D341Med (cell line): ENCODE data around the gene PRR18.
A peak's percentile ranks its signal among the peaks of the same experiment; 100 is the strongest.

Source experiments
- DNase-seq: peaks from one replicate; pipeline ENCODE4 v3.0.0; 2012; ENCODE audit warnings: low spot score

The PRR18 gene

DNA sequence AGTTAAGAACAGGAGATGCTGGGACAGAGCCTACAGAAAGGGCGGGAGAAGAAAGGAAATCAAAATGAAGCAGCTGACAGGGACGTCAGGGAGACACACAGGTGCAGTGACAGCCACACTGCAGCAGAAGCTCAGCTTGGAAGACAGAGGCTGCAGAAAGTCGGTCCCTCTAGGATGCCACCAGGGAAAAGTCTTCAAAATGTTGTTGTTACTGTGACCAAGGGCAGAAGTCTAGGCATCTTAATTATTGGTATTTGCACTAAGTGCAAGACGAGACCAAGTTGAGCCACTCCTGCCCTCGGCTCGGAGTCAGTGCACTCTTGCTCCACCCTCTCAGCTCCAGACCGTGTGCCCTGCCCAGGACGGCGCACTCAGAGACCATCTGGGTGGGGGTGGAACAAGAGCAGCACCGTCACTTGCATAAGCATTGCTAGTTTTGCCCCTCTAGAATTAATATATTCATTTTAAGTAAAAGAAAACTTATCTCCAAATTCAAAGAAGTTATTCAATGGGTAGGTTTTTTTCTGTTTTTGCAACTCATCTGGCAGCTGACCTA lies 2.6 kb downstream of the PRR18 start:
- no peak for DNase-seq

DNA sequence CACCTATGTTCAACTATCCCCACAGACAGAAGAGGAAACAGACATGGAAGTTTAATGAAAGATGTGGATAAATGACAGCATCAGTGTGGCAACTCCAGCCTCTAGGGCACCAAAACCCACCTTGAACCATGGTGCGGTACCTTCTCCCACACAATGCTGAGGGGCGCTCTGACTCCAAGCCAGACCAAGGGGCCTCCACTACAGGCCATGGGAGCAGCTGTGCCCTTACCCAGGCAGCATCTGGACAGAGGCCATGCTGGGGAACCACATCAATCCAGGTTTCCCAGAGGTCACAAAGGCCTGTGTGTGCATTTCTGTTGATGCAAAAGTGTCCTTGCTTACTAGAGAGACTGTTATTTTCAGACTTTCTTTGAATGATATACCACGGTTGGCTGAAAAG lies 4.1 kb downstream of the PRR18 start:
- no peak for DNase-seq

- no peak for DNase-seq
Observed at GRCh38 chr6:166301611-166302529, 6.3 kb downstream of the PRR18 start.

- DNase-seq, result no peak
Observed at GRCh38 chr6:166300357-166300987, 7.7 kb downstream of the PRR18 start.

- DNase-seq, result no peak
Observed at GRCh38 chr6:166297606-166298005, 10.6 kb downstream of the PRR18 start.

GRCh38 chr6:166296035-166296883 lies 11.9 kb downstream of the PRR18 start:
- no peak for DNase-seq

- DNase-seq, result no peak
Observed at GRCh38 chr6:166293731-166294584, 14.2 kb downstream of the PRR18 start.

GRCh38 chr6:166289207-166290060 lies 18.8 kb downstream of the PRR18 start:
- no peak for DNase-seq

- DNase-seq, result no peak
Observed at GRCh38 chr6:166286839-166287271, 21.3 kb downstream of the PRR18 start.

DNA sequence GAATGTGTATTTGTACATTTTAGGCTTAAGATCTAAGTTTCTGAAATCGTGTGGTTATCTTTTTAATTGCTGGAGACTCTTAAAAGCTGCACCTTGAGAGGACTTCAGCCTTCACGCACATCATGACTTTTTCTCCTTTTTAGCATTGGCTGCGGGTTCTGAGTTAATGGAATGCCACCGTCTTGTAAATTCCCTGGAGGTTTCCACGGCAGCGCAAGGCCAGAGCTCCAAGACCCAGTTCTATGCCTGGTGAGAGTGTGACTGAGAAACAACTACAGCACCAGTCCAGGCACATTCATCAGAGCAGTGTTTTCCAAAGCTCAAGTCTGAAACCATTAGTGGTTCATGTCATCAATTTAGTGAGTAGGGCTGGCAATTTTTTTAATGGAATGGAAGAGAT lies 23.0 kb downstream of the PRR18 start:
- DNase-seq, result no peak

GRCh38 chr6:166284640-166285039 lies 23.6 kb downstream of the PRR18 start:
- no peak for DNase-seq

GRCh38 chr6:166282394-166283032 lies 25.7 kb downstream of the PRR18 start:
- DNase-seq, result no peak

DNA sequence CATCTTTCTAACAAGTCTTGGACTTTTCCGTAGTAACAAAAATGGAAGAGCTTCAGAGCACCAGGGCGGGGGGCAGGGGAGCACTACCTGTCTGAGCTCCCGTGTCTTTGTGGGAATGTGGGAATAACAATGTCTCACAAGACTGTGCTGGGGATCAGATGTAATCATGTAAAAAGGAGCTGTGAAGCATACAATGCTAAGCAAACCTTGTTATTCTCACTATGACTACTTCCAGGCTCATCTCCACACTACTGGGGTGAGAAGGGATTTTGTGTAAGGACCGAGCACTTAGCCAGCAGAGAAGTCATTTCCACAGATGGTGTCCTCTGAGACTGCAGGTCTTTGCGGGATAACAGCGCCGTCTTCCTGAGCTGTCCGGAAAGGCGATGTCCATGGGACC lies 27.1 kb downstream of the PRR18 start:
- no peak for DNase-seq

- no peak for DNase-seq
Observed at GRCh38 chr6:166279393-166279679, 28.9 kb downstream of the PRR18 start.

DNA sequence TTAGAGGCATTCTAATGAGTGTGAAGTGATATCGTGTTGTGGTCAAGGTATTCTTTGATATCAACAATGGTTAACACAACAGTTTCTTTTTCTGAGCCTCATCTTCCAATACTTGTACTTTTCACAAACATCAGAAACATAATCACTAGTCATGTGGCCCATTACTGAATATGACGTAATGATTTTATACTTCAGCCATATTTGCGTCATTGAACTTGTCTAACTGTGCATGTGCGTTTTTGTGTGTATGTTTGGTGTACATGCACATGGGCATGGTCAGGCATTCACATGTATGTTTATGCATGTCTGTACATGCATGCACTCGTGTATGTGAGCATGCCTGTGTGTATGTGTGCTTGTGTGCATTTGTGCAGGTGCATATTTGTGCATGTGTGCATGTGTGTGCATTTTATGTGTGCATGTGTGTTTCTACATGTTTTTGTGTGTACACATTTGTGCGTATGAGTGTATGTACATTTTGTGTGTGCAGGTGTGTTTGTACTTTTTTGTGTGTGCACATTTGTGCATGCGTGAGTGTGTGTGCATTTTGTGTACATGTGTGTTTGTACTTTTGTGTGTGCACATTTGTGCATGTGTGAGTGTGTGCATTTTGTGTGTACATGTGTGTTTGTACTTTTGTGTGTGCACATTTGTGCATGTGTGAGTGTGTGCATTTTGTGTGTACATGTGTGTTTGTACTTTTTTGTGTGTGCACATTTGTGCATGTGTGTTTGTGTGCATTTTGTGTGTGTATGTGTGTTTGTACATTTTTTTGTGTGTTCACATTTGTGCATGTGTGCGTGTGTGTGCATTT lies 29.4 kb downstream of the PRR18 start:
- DNase-seq, result no peak

- DNase-seq, result no peak
Observed at GRCh38 chr6:166277892-166278578, 30.2 kb downstream of the PRR18 start.

DNA sequence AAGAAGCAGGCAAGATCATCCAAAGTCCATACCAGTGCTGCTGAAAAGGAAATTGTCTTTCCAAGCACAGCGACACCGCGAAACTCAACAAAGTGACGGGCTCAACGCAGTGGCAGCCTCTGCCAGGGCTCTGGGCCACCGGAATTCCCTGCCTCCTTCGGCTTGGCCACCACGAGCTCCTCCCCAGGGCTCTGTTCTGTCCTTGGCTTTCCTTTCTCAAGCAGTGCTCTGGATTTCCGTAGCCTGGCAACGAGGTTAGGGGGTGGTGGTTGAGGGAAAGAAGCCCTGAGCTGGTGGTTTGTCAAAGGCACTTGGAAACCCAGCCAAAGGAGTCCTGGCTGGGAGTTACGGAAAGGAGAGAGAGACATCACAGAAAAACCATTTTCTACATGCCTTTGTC lies 31.2 kb downstream of the PRR18 start:
- DNase-seq, result no peak

- DNase-seq, result peak; percentile 90
Observed at GRCh38 chr6:166275714-166276166, 32.5 kb downstream of the PRR18 start.
